ENCODE measurements around the gene VPS13D. TPM values are rescaled to one million over a fixed set of nuclear protein-coding genes. Genes with fewer than 3 reads are reported as not detected.
A peak's percentile ranks its signal among the peaks of the same experiment; 100 is the strongest.

VPS13D gene
- total RNA-seq, 1 experiment from 2014 or later, result 36.5 TPM

GRCh38 chr1:12424087-12424529, 194.3 kb downstream of the VPS13D start:
- Mint-ChIP-seq H3K27ac (ENCODE audit: low read depth, unreplicated experiment) (no peak overlapping the region), H3K9me3 (ENCODE audit: unreplicated experiment) (no peaks in the 10 kb centered on the region), H3K4me1 (ENCODE audit: insufficient read depth, unreplicated experiment) (no peaks in the 10 kb centered on the region), H3K4me3 (ENCODE audit: unreplicated experiment) (no peak overlapping the region), H3K27me3 (ENCODE audit: insufficient read depth, unreplicated experiment) (no peaks in the 10 kb centered on the region), H3K36me3 (ENCODE audit: insufficient read depth, unreplicated experiment) (peaks cover 14% of the 10 kb centered on the region)
- peak; percentile 23 for DNase-seq (ENCODE audit: unreplicated experiment)
- CTCF ChIA-PET, result interaction anchor here (0.7 kb wide), 1 partner anchor 246 kb away, joined by 3 read pairs; no protein-coding TSS in a partner anchor
- BruUV-seq (replicated peaks), result no TSS peak
- no peak for TF ChIP-seq CTCF (IDR thresholded peaks at IDR 0.05; ENCODE audit: unreplicated experiment)
- POLR2A ChIA-PET, result interaction anchor here (1.3 kb wide), 1 partner anchor 10 kb away, joined by 3 read pairs; no protein-coding TSS in a partner anchor
- intact Hi-C loops (cut with micrococcal nuclease), result no loop called here

- BruUV-seq (replicated peaks), result no TSS peak
- Mint-ChIP-seq H3K27me3 (ENCODE audit: insufficient read depth, unreplicated experiment) (no peaks in the 10 kb centered on the region), H3K9me3 (ENCODE audit: unreplicated experiment) (no peaks in the 10 kb centered on the region), H3K4me1 (ENCODE audit: insufficient read depth, unreplicated experiment) (no peaks in the 10 kb centered on the region), H3K36me3 (ENCODE audit: insufficient read depth, unreplicated experiment) (peaks cover 13% of the 10 kb centered on the region), H3K4me3 (ENCODE audit: unreplicated experiment) (no peak overlapping the region), H3K27ac (ENCODE audit: low read depth, unreplicated experiment) (no peak overlapping the region)
- no peak for DNase-seq (ENCODE audit: unreplicated experiment)
- ChIA-PET POLR2A (interaction anchor here (1.3 kb wide), 1 partner anchor 9 kb away, joined by 3 read pairs; no protein-coding TSS in a partner anchor), CTCF (interaction anchor here (0.7 kb wide), 1 partner anchor 247 kb away, joined by 3 read pairs; no protein-coding TSS in a partner anchor)
- no peak for TF ChIP-seq CTCF (IDR thresholded peaks at IDR 0.05; ENCODE audit: unreplicated experiment)
- intact Hi-C loops (cut with micrococcal nuclease), result no loop called here
These were observed 195.0 kb downstream of the VPS13D start for GRCh38 chr1:12424793-12425192.

GRCh38 chr1:12426030-12426429, 196.2 kb downstream of the VPS13D start:
- POLR2A ChIA-PET, result interaction anchor here (2.1 kb wide), 1 partner anchor 9 kb away, joined by 6 read pairs; no protein-coding TSS in a partner anchor
- Mint-ChIP-seq H3K4me3 (ENCODE audit: unreplicated experiment) (no peak overlapping the region), H3K27me3 (ENCODE audit: insufficient read depth, unreplicated experiment) (no peaks in the 10 kb centered on the region), H3K4me1 (ENCODE audit: insufficient read depth, unreplicated experiment) (no peaks in the 10 kb centered on the region), H3K9me3 (ENCODE audit: unreplicated experiment) (no peaks in the 10 kb centered on the region), H3K27ac (ENCODE audit: low read depth, unreplicated experiment) (no peak overlapping the region), H3K36me3 (ENCODE audit: insufficient read depth, unreplicated experiment) (peaks cover 13% of the 10 kb centered on the region)
- TF ChIP-seq CTCF (IDR thresholded peaks at IDR 0.05; ENCODE audit: unreplicated experiment), result no peak
- no peak for DNase-seq (ENCODE audit: unreplicated experiment)
- CTCF ChIA-PET, result interaction anchor here (2.5 kb wide), 1 partner anchor 232 kb away, joined by 8 read pairs; no protein-coding TSS in a partner anchor
- intact Hi-C loops (cut with micrococcal nuclease), result no loop called here
- no TSS peak for BruUV-seq (replicated peaks)

GRCh38 chr1:12428334-12428733, 198.5 kb downstream of the VPS13D start:
- POLR2A ChIA-PET, result no interaction called here
- BruUV-seq (replicated peaks), result no TSS peak
- Mint-ChIP-seq H3K27me3 (ENCODE audit: insufficient read depth, unreplicated experiment) (no peaks in the 10 kb centered on the region), H3K27ac (ENCODE audit: low read depth, unreplicated experiment) (no peak overlapping the region), H3K9me3 (ENCODE audit: unreplicated experiment) (no peaks in the 10 kb centered on the region), H3K4me3 (ENCODE audit: unreplicated experiment) (no peak overlapping the region), H3K36me3 (ENCODE audit: insufficient read depth, unreplicated experiment) (peaks cover under 1% of the 10 kb centered on the region), H3K4me1 (ENCODE audit: insufficient read depth, unreplicated experiment) (peaks cover 1% of the 10 kb centered on the region)
- no peak for TF ChIP-seq CTCF (IDR thresholded peaks at IDR 0.05; ENCODE audit: unreplicated experiment)
- no peak for DNase-seq (ENCODE audit: unreplicated experiment)
- intact Hi-C loops (cut with micrococcal nuclease), result no loop called here
- CTCF ChIA-PET, result interaction anchor here (0.6 kb wide), 1 partner anchor 62 kb away, joined by 7 read pairs; no protein-coding TSS in a partner anchor

All from MCF 10A (cell line).